ENCODE results near the gene DDX27. TPM values are rescaled to one million over a fixed set of nuclear protein-coding genes. Genes with fewer than 3 reads are reported as not detected.

DDX27 gene
- total and polyA plus RNA-seq, 2 of the 13 experiments (the other 11 are each of a cell fraction or from before 2014, with no cell fraction given) = 42.6 to 72.8 TPM

DNA sequence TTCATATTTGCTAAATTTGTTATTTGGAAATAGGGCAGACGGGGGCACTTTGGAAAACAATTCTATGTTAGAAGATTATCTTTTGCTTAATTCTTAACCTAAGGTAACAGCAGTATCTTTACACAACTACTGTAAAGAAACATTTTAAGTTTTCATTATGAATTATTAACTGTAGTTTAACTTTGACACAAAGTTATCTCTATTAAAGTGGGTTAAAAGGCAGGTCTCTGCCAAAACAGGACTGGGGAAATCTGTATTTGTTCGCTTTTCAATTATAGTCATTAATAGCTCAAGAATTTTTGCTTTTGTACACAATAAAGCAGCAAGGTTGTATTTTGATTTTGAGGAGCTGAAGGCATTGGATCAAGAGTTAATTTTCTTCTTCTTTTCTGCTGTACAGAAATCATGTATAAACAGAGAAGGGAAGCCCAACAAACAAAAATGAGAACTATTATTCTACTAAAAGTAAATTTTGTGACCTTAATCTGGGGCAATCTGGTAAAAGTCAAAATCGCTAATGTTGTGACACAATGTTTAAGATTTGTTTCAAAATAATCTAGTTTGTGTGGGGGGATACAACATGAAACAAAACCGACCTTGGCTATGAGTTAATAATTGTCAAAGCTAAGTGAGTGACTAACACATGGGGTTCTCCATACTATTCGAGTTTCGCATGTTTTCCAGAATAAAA is 34.0 kb upstream of the DDX27 start (continued):
- TF ChIP-seq, protein P1, sequence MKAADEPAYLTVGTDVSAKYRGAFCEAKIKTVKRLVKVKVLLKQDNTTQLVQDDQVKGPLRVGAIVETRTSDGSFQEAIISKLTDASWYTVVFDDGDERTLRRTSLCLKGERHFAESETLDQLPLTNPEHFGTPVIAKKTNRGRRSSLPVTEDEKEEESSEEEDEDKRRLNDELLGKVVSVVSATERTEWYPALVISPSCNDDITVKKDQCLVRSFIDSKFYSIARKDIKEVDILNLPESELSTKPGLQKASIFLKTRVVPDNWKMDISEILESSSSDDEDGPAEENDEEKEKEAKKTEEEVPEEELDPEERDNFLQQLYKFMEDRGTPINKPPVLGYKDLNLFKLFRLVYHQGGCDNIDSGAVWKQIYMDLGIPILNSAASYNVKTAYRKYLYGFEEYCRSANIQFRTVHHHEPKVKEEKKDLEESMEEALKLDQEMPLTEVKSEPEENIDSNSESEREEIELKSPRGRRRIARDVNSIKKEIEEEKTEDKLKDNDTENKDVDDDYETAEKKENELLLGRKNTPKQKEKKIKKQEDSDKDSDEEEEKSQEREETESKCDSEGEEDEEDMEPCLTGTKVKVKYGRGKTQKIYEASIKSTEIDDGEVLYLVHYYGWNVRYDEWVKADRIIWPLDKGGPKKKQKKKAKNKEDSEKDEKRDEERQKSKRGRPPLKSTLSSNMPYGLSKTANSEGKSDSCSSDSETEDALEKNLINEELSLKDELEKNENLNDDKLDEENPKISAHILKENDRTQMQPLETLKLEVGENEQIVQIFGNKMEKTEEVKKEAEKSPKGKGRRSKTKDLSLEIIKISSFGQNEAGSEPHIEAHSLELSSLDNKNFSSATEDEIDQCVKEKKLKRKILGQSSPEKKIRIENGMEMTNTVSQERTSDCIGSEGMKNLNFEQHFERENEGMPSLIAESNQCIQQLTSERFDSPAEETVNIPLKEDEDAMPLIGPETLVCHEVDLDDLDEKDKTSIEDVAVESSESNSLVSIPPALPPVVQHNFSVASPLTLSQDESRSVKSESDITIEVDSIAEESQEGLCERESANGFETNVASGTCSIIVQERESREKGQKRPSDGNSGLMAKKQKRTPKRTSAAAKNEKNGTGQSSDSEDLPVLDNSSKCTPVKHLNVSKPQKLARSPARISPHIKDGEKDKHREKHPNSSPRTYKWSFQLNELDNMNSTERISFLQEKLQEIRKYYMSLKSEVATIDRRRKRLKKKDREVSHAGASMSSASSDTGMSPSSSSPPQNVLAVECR (CRISPR knock-in tag; IDR thresholded peaks at IDR 0.05; ENCODE audit: borderline replicate concordance) = no peak
- no peak for TF ChIP-seq NR3C1 (CRISPR knock-in tag; IDR thresholded peaks at IDR 0.05)
- TF ChIP-seq ZNF496 (CRISPR knock-in tag; IDR thresholded peaks at IDR 0.05; ENCODE audit: insufficient replicate concordance) = no peak
- no peak for TF ChIP-seq TOPORS (CRISPR knock-in tag; IDR thresholded peaks at IDR 0.05)
- TF ChIP-seq, protein P2, sequence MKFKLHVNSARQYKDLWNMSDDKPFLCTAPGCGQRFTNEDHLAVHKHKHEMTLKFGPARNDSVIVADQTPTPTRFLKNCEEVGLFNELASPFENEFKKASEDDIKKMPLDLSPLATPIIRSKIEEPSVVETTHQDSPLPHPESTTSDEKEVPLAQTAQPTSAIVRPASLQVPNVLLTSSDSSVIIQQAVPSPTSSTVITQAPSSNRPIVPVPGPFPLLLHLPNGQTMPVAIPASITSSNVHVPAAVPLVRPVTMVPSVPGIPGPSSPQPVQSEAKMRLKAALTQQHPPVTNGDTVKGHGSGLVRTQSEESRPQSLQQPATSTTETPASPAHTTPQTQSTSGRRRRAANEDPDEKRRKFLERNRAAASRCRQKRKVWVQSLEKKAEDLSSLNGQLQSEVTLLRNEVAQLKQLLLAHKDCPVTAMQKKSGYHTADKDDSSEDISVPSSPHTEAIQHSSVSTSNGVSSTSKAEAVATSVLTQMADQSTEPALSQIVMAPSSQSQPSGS (CRISPR knock-in tag; IDR thresholded peaks at IDR 0.05) = no peak
- no peak; the same call in 1 of the 2 replicates for TF ChIP-seq IRF2 (CRISPR knock-in tag; IDR thresholded peaks at IDR 0.05)
- TF ChIP-seq ZC3H13 (CRISPR knock-in tag; IDR thresholded peaks at IDR 0.05) = no peak
- peak; percentile 71 for TF ChIP-seq TGIF2 (CRISPR knock-in tag; IDR thresholded peaks at IDR 0.05)
- TF ChIP-seq BCL6 (CRISPR knock-in tag; IDR thresholded peaks at IDR 0.05) = peak; percentile 54
- peak; percentile 64; the same call in 1 of the 2 replicates for TF ChIP-seq KDM5A (IDR thresholded peaks at IDR 0.05; ENCODE audit: borderline replicate concordance, low read length)
- no peak for TF ChIP-seq ZNF142 (CRISPR knock-in tag; IDR thresholded peaks at IDR 0.05)
- TF ChIP-seq, protein P3, sequence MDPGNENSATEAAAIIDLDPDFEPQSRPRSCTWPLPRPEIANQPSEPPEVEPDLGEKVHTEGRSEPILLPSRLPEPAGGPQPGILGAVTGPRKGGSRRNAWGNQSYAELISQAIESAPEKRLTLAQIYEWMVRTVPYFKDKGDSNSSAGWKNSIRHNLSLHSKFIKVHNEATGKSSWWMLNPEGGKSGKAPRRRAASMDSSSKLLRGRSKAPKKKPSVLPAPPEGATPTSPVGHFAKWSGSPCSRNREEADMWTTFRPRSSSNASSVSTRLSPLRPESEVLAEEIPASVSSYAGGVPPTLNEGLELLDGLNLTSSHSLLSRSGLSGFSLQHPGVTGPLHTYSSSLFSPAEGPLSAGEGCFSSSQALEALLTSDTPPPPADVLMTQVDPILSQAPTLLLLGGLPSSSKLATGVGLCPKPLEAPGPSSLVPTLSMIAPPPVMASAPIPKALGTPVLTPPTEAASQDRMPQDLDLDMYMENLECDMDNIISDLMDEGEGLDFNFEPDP (CRISPR knock-in tag; conservative IDR thresholded peaks at IDR 0.05) = no peak
- TF ChIP-seq ZNF709 (CRISPR knock-in tag; IDR thresholded peaks at IDR 0.05) = no peak
- TF ChIP-seq KLF15 (CRISPR knock-in tag; IDR thresholded peaks at IDR 0.05; ENCODE audit: borderline replicate concordance) = no peak
- no peak for TF ChIP-seq ZSCAN22 (CRISPR knock-in tag; IDR thresholded peaks at IDR 0.05)
- TF ChIP-seq HIVEP1 (CRISPR knock-in tag; IDR thresholded peaks at IDR 0.05) = no peak
- peak; percentile 37; the same call in 1 of the 2 replicates for TF ChIP-seq ATF1 (CRISPR knock-in tag; IDR thresholded peaks at IDR 0.05)
